Measurements from ENCODE around the gene FUZ.

The FUZ gene

GRCh38 chr19:49803529-49803856, 9.6 kb downstream of the FUZ start:
- Histone ChIP-seq H2AFZ (ENCODE audit: low read length) (no peak overlapping the region), H3K9ac (ENCODE audit: low read depth, low read length, poor library complexity, severe bottlenecking) (no peak overlapping the region), H4K20me1 (ENCODE audit: insufficient read depth, low read length, poor library complexity, severe bottlenecking) (no peaks in the 10 kb centered on the region), H3K9me3 (ENCODE audit: insufficient read depth, low read depth, low read length) (no peaks in the 10 kb centered on the region), H3K4me1 (ENCODE audit: insufficient read depth, low read length, poor library complexity, severe bottlenecking) (no peaks in the 10 kb centered on the region), H3K4me3 (ENCODE audit: low read length, poor library complexity, severe bottlenecking) (no peak overlapping the region), H3F3A (ENCODE audit: low read depth) (no peaks in the 10 kb centered on the region), H3K79me2 (ENCODE audit: insufficient read depth, low read length) (no peaks in the 10 kb centered on the region), H3K4me2 (ENCODE audit: low read depth, low read length, poor library complexity, severe bottlenecking) (no peak overlapping the region), H3K36me3 (ENCODE audit: insufficient read depth, low read length) (peaks cover 54% of the 10 kb centered on the region; the same call in 1 of the 2 replicates), H3K9me2 (replicated peaks; ENCODE audit: low read depth, low read length) (no peaks in the 10 kb centered on the region), H3K27me3 (ENCODE audit: insufficient read depth, low read length, poor library complexity, severe bottlenecking) (no peaks in the 10 kb centered on the region)
- TF ChIP-seq EZH2phosphoT487 (IDR thresholded peaks at IDR 0.05; ENCODE audit: borderline replicate concordance), result no peak
- no peak for TF ChIP-seq CTCF (conservative IDR thresholded peaks at IDR 0.05; ENCODE audit: low read length)

GRCh38 chr19:49802836-49803528, 10.1 kb downstream of the FUZ start:
- H3K36me3 ChIP-seq (ENCODE audit: insufficient read depth, low read length), result peaks cover 54% of the 10 kb centered on the region; the same call in 1 of the 2 replicates
- no peak overlapping the region for H3K9ac ChIP-seq (ENCODE audit: low read depth, low read length, poor library complexity, severe bottlenecking)

GRCh38 chr19:49801966-49802661, 11.0 kb downstream of the FUZ start:
- Histone ChIP-seq H3K27me3 (ENCODE audit: insufficient read depth, low read length, poor library complexity, severe bottlenecking) (no peaks in the 10 kb centered on the region), H3K9me3 (ENCODE audit: insufficient read depth, low read depth, low read length) (no peaks in the 10 kb centered on the region), H3K9ac (ENCODE audit: low read depth, low read length, poor library complexity, severe bottlenecking) (no peak overlapping the region), H3K4me3 (ENCODE audit: low read length, poor library complexity, severe bottlenecking) (no peak overlapping the region), H3K79me2 (ENCODE audit: insufficient read depth, low read length) (no peaks in the 10 kb centered on the region), H4K20me1 (ENCODE audit: insufficient read depth, low read length, poor library complexity, severe bottlenecking) (no peaks in the 10 kb centered on the region), H3K36me3 (ENCODE audit: insufficient read depth, low read length) (peaks cover 58% of the 10 kb centered on the region; the same call in 1 of the 2 replicates), H3K9me2 (replicated peaks; ENCODE audit: low read depth, low read length) (no peaks in the 10 kb centered on the region), H2AFZ (ENCODE audit: low read length) (no peak overlapping the region), H3K4me1 (ENCODE audit: insufficient read depth, low read length, poor library complexity, severe bottlenecking) (no peaks in the 10 kb centered on the region), H3K4me2 (ENCODE audit: low read depth, low read length, poor library complexity, severe bottlenecking) (no peak overlapping the region), H3F3A (ENCODE audit: low read depth) (no peaks in the 10 kb centered on the region)
- TF ChIP-seq CTCF (conservative IDR thresholded peaks at IDR 0.05; ENCODE audit: low read length) (no peak), EZH2phosphoT487 (IDR thresholded peaks at IDR 0.05; ENCODE audit: borderline replicate concordance) (no peak)

More at GRCh38 chr19:49802836-49803528, 10.1 kb downstream of the FUZ start:
- TF ChIP-seq CTCF (conservative IDR thresholded peaks at IDR 0.05; ENCODE audit: low read length) (no peak), EZH2phosphoT487 (IDR thresholded peaks at IDR 0.05; ENCODE audit: borderline replicate concordance) (no peak)
- H4K20me1 ChIP-seq (ENCODE audit: insufficient read depth, low read length, poor library complexity, severe bottlenecking), result no peaks in the 10 kb centered on the region
- H3K9me3 ChIP-seq (ENCODE audit: insufficient read depth, low read depth, low read length), result no peaks in the 10 kb centered on the region
- no peaks in the 10 kb centered on the region for H3K9me2 ChIP-seq (replicated peaks; ENCODE audit: low read depth, low read length)
- no peak overlapping the region for H2AFZ ChIP-seq (ENCODE audit: low read length)
- no peaks in the 10 kb centered on the region for H3F3A ChIP-seq (ENCODE audit: low read depth)
- no peaks in the 10 kb centered on the region for H3K79me2 ChIP-seq (ENCODE audit: insufficient read depth, low read length)
- H3K27me3 ChIP-seq (ENCODE audit: insufficient read depth, low read length, poor library complexity, severe bottlenecking), result no peaks in the 10 kb centered on the region
- no peak overlapping the region for H3K4me3 ChIP-seq (ENCODE audit: low read length, poor library complexity, severe bottlenecking)
- H3K4me1 ChIP-seq (ENCODE audit: insufficient read depth, low read length, poor library complexity, severe bottlenecking), result no peaks in the 10 kb centered on the region
- no peak overlapping the region for H3K4me2 ChIP-seq (ENCODE audit: low read depth, low read length, poor library complexity, severe bottlenecking)

Data from Loucy (cell line).